ENCODE data around the gene SLIT3.

The SLIT3 gene

DNA sequence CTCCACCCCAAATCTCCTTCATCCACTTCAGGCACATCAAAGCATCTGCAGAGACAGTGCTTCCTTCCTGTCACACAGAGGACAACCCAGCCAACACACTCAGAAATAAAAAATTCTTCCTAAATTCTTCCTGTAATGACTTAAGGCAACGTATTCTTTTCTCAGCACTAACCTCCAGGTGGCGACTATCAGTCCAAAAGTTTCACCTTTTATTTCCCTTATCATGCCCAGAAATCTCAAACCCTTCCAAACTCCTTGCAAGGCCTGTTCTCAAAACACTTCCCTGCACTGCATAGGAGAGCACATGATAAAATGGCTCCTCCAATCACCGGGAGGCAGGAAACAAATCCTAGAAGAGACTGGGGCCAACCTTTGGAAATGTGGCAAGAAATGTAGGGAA, 35.1 kb downstream of the SLIT3 start:
- DNase-seq (ENCODE audit: low spot score) = no peak

DNA sequence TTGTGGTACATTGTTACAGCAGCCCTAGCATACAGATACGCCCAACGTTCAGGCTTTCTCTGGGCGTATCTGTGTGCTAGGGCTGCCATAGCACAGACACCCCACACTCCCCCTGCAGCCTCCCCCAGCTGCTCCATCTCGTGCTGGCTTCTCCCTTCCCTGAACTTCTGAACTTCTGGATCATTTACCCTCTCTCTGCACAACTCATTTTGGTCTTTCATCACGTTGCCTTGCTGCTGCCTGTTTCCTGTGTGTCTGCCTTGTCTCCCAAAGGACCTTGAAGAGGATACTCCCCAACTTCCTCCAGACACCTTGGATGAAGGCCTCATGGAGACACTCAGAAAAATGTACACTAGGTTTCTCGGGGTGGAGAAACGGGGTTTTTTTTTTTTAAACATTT, 37.3 kb downstream of the SLIT3 start:
- DNase-seq (ENCODE audit: low spot score) = no peak

- no peak for DNase-seq (ENCODE audit: low spot score)
These were observed 39.9 kb downstream of the SLIT3 start for GRCh38 chr5:169260896-169261569.

DNA sequence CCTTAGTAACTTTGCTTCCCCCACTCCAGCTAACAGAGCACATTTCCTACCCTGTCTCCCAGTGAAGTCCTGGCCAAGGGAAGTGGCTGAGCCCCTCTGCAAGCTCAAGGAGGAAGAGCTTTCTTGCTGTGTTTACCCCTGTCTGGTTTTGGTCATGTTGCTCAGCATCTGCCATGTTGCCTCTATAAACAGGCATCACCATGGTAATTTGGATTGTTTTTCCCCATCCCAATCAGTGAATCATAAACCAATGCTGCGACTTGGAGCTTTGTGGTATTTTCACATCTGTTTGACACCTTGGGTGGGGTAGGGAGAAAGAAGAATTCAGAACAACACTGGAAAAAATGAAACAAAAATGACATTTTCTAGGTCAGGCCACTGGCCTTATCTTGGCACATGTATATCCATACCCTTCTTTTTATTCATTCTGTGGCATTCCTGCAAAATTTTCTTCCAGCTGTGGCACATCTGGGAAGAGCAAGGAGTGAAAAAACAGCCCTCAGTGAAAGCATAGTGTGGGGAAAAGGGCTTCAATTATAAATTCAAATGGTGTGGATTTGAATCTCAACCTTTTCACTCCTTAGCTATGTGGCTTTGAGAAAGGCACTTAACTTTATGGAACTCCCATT, 42.5 kb downstream of the SLIT3 start:
- DNase-seq (ENCODE audit: low spot score) = peak; percentile 16

DNA sequence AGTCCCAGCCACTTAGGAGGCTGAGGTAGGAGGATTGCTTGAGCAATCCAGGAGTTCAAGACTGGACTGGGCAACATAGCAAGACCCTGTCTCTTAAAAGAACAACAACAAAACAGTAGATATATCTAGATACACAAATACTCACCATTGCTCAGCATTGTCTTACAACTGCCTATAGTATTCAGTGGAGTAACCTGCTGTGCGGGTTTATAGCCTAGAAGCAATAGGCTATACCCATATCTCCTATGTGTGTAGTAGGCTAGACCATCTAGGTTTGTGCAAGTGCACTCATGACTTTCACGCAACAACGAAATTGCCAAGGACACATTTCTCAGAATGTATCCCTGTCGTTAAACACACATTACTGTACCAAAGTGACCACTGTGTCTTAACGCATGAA, 44.7 kb downstream of the SLIT3 start:
- no peak for DNase-seq (ENCODE audit: low spot score)

DNA sequence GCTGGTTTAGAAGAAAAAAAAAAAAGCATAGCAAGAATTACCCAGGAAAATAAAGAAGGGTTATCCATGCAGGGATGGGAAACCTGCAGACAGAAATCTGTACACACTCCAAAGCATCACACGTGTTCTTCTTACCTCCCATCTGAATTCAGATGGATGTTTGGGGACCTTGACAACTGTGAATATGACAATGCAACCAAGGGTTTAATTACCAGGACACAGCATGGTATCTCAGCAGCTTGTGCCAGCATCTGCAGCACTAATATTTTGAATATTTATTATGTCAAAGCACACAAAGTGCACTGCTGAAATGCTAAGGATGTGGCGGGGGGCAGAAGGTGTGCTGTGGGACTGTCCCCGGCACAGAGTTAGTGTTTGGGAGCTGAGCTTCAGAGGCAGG, 47.9 kb downstream of the SLIT3 start:
- no peak for DNase-seq (ENCODE audit: low spot score)

DNA sequence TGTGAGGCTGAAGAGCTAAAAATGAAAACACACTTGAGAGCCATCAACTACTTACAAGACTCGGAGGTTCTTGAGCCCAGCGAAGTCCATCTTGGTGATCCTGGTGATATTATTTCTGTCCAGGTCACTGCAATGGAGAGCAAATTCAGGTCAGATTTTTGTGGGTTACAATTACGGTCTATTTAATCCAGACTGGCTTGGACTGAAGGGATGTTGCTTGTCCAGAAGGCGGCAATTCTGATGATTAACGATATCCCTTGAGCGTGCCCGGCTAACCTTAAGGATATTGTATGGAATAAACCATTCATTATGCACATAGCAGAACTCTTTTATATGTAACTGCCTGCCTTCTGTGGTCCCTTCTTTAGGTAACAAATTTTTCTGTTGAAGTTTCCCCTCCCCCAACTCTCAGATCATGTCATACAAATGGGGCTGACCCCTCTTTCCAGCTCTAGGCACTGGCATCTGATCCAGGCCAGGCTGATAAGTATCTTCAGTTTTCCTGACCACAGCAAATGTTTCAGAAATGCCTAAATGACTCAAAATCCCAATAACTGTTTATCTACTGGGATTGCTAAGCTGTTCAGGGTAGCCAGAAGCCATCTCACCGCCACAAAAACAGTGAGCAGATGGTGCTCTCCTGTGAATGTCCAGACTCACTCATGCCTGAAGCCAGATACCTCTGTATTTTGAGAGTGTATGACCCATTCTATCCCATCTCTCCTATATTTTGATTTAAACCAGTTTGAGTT, 49.4 kb downstream of the SLIT3 start:
- DNase-seq (ENCODE audit: low spot score) = no peak

DNA sequence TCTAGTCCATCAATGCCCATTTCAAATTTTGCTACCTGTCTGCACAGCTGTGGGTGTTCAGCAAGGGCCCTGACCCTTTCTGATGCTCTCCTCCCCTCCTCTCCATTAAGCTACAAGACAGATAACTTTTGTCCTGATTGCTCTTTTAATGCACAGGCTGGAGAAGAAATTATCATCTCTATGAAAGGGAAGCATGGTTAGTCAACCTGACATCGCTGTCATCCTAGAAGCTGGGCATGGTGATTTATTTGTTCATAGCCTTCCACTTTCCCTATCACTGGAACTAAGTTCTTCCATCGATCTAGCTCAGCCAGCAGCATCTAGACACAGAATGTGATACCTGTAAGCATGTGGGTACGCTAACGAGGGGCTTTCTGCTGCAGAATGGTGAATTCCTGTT, 50.1 kb downstream of the SLIT3 start:
- no peak for DNase-seq (ENCODE audit: low spot score)

GRCh38 chr5:169248996-169249395, 51.9 kb downstream of the SLIT3 start:
- no peak for DNase-seq (ENCODE audit: low spot score)

DNA sequence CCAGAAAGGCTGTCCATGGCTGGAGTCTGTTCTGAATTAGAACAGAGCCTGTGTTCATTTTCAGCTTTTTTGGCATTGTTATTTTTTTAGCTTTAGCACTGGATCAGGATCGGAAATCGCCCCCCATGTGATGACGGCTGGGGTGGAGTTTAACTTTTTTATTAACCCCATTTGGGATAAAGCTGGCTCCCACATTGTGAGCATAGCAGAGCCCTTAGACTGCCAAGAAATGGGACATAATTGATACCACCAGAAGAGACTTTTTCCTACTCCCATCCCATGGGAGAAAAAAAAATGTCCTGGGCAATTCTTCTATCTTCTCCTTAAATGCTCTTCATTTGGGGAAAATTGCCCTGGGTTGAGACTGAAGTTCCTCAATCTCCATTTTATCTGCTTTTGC, 52.4 kb downstream of the SLIT3 start:
- no peak for DNase-seq (ENCODE audit: low spot score)

DNA sequence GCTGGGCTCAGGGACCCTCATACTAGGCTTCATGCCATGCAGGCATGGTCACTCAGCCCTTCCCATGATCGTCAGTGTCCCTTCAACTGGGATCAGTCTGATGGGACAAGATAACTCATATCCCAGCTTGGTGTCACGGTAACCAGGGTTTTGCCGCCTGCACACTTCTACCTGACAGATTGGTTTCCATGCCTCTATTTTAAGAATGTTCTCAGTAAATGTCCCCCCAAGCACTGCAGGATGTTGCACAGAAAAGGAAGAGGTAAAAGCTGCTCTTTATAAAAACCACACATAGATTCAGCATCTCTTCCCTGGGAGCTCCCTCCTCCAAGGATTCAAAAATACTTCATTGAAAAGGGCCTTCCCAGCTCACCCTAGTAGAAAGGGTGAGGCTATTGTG, 56.1 kb downstream of the SLIT3 start:
- no peak for DNase-seq (ENCODE audit: low spot score)

GRCh38 chr5:169243651-169244422, 57.1 kb downstream of the SLIT3 start:
- no peak for DNase-seq (ENCODE audit: low spot score)

- no peak for DNase-seq (ENCODE audit: low spot score)
These were observed 58.1 kb downstream of the SLIT3 start for GRCh38 chr5:169242849-169243186.

DNA sequence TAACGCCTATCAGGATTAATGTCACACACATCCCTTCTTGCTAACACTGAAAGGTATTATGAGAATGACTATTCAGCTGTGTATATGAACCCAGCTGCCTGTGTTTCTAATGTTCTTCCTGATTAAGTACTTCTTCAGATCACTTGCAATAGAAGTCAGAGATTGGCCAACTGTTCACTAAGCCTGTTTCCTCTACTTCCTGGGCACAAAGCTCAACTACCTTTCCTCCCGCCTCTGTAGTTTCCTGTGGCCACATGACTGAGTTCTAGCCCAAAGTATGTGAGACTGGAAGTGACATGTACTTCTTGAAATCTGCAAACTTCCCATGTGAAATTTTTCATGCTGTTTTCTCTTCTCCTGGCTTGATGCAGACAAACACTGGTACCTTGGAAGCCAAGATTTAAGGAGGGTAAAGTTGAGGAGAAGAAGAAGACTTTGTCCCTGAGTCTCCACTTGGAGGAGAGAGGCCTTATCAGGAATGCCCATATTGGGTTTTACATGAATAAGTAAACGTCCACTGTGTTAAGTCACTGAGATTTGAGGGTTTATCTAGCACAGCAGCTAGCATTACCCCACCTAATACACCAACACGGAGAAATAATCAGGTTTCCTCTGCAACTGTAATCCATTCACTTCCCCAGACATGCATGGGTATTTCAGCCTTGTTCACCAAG, 58.6 kb downstream of the SLIT3 start:
- DNase-seq (ENCODE audit: low spot score) = no peak

- DNase-seq (ENCODE audit: low spot score) = no peak
These were observed 71.5 kb downstream of the SLIT3 start for GRCh38 chr5:169229342-169229892.

- no peak for DNase-seq (ENCODE audit: low spot score)
These were observed 74.0 kb downstream of the SLIT3 start for GRCh38 chr5:169226895-169227294.

DNA sequence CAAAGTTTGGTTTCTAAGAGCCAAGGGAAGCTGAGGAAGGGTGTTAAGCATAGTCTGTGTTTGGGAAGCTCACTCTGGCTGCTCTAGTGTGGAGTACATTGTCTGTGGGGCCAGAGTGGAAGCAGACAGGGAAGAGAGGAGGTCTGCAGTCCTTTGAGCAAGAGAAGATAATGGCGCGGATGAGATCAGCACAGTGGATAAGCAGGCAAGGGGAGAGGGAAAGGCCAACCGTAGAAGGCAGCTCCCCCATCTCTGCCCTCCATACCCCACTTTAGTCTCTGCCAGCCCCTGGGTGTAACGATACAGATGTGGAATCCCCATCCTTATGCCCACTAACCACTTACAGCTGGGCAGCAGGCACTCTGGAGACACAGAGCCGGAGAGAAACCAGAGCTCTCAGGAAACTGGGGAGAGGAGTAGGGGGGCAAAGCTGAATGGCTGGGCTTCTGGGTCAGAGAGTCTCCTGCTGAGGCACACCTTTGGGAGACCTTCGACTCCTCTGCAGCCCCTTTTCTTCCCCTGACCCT, 75.0 kb downstream of the SLIT3 start:
- no peak for DNase-seq (ENCODE audit: low spot score)

DNA sequence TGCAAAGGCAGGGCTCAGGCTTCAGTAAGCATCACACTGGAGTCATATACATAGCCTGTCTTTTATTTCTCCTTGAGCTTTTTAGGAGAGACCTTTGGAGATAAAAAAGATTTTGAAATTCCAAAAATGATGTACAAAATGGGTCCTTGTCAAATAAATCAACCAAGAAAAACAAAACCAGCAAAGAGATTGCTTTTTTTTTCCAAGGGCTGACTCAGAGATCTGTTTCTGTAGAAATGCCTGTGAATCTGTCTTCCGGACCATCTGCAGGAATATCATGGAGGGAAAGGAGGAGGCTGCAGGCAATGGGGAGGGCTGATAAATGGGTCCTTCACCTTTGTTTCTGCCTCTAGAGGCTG, 77.4 kb downstream of the SLIT3 start:
- no peak for DNase-seq (ENCODE audit: low spot score)

- no peak for DNase-seq (ENCODE audit: low spot score)
These were observed 77.9 kb downstream of the SLIT3 start for GRCh38 chr5:169222934-169223594.

DNA sequence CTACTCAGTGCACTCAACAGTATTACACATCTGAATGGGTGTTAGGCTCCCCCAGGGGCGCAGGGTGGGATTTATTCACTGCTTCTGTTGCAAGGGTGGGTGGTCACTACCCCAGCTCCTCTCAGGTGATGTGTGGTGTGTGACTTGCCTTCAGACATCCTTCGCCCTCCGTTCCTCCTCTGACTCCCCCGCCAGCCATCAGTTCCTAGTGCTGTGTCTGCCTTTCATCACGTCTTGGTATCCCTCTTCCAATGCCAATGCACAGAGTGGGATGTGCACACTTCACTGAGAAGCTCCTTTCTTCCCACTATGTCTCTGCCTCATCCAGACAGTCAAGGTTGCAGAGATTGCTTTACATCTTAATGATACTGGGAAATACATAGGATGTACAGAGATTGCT, 79.4 kb downstream of the SLIT3 start:
- DNase-seq (ENCODE audit: low spot score) = no peak

DNA sequence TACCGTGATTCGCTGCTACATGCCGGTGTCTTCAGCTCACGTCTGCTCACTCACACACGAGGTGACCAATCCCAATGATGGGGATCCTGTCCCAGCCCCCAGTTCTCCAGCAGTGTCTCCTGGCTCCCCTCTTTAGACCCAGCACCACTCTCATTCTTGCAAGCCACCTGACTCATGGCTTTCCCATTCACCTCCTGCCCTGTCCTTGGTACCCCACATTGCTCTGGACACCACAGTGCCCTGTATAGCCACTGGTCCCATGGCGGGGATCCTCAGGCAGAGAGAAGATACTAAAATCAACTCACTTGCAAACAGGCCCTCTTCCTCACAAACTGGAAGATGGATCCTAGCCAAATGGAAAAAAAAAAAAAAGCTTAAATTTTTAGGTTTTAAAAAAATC, 81.0 kb downstream of the SLIT3 start:
- DNase-seq (ENCODE audit: low spot score) = no peak
